ENCODE results near the gene STARD8.
"Not testable (repeated sequence)": the region's sequence is repeated elsewhere in the genome, so short reads cannot be mapped to it uniquely, and the experiment has no call there.

Gene STARD8

GRCh38 chrX:68647156-68647957, at the start of gene STARD8:
Gene STARD8 (plus strand): TSS chrX:68647666. CDS start chrX:68647883, 217 bp downstream.
- FAIRE-seq (peak; percentile 88), DNase-seq (ENCODE audit: insufficient read length, low spot score) (peak; percentile 67)
- TF ChIP-seq POLR2A (IDR thresholded peaks at IDR 0.05; ENCODE audit: low read depth, low read length): peak; percentile 46

- no peak for FAIRE-seq
- TF ChIP-seq POLR2A (IDR thresholded peaks at IDR 0.05; ENCODE audit: low read depth, low read length): no peak
Observed at GRCh38 chrX:68598841-68599240, 48.6 kb upstream of the STARD8 start.

GRCh38 chrX:68599256-68600152, 48.0 kb upstream of the STARD8 start:
- no peak for DNase-seq (ENCODE audit: insufficient read length, low spot score)
- no peak for TF ChIP-seq POLR2A (IDR thresholded peaks at IDR 0.05; ENCODE audit: low read depth, low read length)
- no peak for FAIRE-seq

More at GRCh38 chrX:68598841-68599240, 48.6 kb upstream of the STARD8 start:
- DNase-seq (ENCODE audit: insufficient read length, low spot score): no peak

- DNase-seq (ENCODE audit: insufficient read length, low spot score); FAIRE-seq: not testable (repeated sequence)
Observed at GRCh38 chrX:68604216-68604615, 43.2 kb upstream of the STARD8 start.

- not testable (repeated sequence) for FAIRE-seq; DNase-seq (ENCODE audit: insufficient read length, low spot score)
Observed at GRCh38 chrX:68614733-68615132, 32.7 kb upstream of the STARD8 start.

- no peak for TF ChIP-seq POLR2A (IDR thresholded peaks at IDR 0.05; ENCODE audit: low read depth, low read length)
- DNase-seq (ENCODE audit: insufficient read length, low spot score) (no peak), FAIRE-seq (no peak)
Observed at GRCh38 chrX:68627986-68628385, 19.5 kb upstream of the STARD8 start.

GRCh38 chrX:68629936-68630335, 17.5 kb upstream of the STARD8 start:
- not testable (repeated sequence) for DNase-seq (ENCODE audit: insufficient read length, low spot score); FAIRE-seq

GRCh38 chrX:68631336-68631735, 16.1 kb upstream of the STARD8 start:
- DNase-seq (ENCODE audit: insufficient read length, low spot score) (no peak), FAIRE-seq (no peak)
- TF ChIP-seq POLR2A (IDR thresholded peaks at IDR 0.05; ENCODE audit: low read depth, low read length): no peak

- FAIRE-seq: no peak
- DNase-seq (ENCODE audit: insufficient read length, low spot score): no peak
- no peak for TF ChIP-seq POLR2A (IDR thresholded peaks at IDR 0.05; ENCODE audit: low read depth, low read length)
Observed at GRCh38 chrX:68632491-68632890, 15.0 kb upstream of the STARD8 start.

- TF ChIP-seq POLR2A (IDR thresholded peaks at IDR 0.05; ENCODE audit: low read depth, low read length): no peak
- DNase-seq (ENCODE audit: insufficient read length, low spot score): no peak
- FAIRE-seq: no peak
Observed at GRCh38 chrX:68633981-68634380, 13.5 kb upstream of the STARD8 start.

- no peak for TF ChIP-seq POLR2A (IDR thresholded peaks at IDR 0.05; ENCODE audit: low read depth, low read length)
- DNase-seq (ENCODE audit: insufficient read length, low spot score) (no peak), FAIRE-seq (no peak)
Observed at GRCh38 chrX:68634649-68635227, 12.7 kb upstream of the STARD8 start.

- TF ChIP-seq POLR2A (IDR thresholded peaks at IDR 0.05; ENCODE audit: low read depth, low read length): no peak
- DNase-seq (ENCODE audit: insufficient read length, low spot score) (no peak), FAIRE-seq (no peak)
Observed at GRCh38 chrX:68640661-68641060, 6.8 kb upstream of the STARD8 start.

GRCh38 chrX:68644861-68645260, 2.6 kb upstream of the STARD8 start:
- DNase-seq (ENCODE audit: insufficient read length, low spot score): no peak
- FAIRE-seq: no peak
- TF ChIP-seq POLR2A (IDR thresholded peaks at IDR 0.05; ENCODE audit: low read depth, low read length): no peak

- no peak for TF ChIP-seq POLR2A (IDR thresholded peaks at IDR 0.05; ENCODE audit: low read depth, low read length)
- FAIRE-seq: no peak
- no peak for DNase-seq (ENCODE audit: insufficient read length, low spot score)
Observed at GRCh38 chrX:68646421-68646820, 1.0 kb upstream of the STARD8 start.
